Posterior vena cava (tissue), 2 donors: ENCODE data around the gene GGCT. TPM values are rescaled to one million over a fixed set of nuclear protein-coding genes. Genes with fewer than 3 reads are reported as not detected.
"Not testable (repeated sequence)": the region's sequence is repeated elsewhere in the genome, so short reads cannot be mapped to it uniquely, and the experiment has no call there.

Experiments
- DNase-seq: peaks from one replicate; pipeline ENCODE4 v3.0.0-alpha.2; 2020; ENCODE audit warnings: low spot score
- intact Hi-C, 2 donors: fragments of 100-400 bp; cut with DNase I; formaldehyde crosslinking; loops; one replicate each; pipeline versions ENCODE4 v1.14.1 to v1.14.2; 2022 to 2023
- total RNA-seq, 2 donors: library from RNA; stranded (reverse); fragmentation: NEBNext Ultra II Directional; extraction: Animal tissue kit (Norgen Biotek cat#: 25700); gene quantifications; one replicate each; pipeline ENCODE4 v1.2.1, GENCODE V29; 2021
- donor health status: DM: yes; HTN: yes; CAD: no.
- donor health status: DM: yes; HTN: yes; CAD: no.

GGCT gene
- total RNA-seq, 2 donors from 2014 or later = 19.9 to 22.5 TPM

DNA sequence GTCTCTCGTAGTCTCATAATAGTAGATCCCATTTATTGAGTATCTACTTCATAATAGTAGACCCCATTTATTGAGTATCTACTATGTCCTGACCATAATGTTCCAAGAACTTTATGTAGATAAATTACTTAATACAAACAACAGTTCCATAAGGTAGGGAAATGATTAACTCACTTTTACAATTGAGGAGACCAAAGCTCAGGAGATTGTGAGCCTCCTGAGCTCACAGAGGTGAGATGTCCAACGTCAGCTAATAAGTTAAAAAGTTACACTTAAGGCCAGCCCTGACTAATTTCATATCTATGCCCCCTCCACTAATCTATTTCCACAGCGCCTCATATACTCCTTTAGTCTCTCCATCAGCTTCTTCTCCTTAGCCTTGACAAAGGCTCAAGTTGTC lies 17.5 kb upstream of the GGCT start:
- intact Hi-C loops = no loop called here
- DNase-seq = no peak

DNA sequence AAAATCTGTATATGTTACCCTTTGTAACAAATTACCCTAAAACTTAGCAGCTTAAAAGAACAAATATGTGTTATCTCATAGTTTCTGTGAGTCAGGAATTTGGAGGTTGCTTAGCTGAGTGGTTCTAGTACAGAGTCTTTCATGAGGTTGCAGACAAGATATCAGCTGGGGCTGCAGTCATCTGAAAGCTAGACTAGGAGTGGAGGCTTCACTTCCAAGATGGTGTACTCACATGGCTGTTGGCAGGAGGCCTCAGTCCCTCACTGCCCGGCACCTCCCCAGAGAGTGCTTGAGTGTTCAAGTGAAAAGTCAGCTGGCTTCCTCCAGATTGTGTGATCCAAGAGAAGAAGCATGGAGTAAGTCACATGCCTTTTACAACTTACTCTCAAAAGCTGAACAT lies 16.9 kb upstream of the GGCT start:
- DNase-seq = peak; percentile 94
- intact Hi-C loops = no loop called here

DNA sequence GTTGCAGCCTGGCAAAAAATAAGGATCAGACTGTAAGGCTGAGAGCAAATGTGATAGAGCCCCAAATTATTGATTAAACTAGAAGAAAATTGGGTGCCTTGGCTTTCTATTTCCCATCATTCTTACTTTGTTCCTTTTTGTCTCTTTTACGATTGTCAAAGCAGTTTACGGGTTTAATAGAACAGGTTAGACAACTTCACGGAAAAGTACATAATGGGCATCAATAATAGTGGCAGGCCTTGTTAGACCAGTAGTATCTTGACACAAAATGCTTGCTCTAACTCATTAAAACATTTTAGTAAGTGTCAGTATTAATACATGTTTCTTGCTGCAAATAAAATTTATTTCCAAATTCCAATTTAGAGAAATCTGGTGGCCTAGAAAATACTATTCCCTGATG lies 14.5 kb upstream of the GGCT start:
- no peak for DNase-seq
- intact Hi-C loops = no loop called here

DNA sequence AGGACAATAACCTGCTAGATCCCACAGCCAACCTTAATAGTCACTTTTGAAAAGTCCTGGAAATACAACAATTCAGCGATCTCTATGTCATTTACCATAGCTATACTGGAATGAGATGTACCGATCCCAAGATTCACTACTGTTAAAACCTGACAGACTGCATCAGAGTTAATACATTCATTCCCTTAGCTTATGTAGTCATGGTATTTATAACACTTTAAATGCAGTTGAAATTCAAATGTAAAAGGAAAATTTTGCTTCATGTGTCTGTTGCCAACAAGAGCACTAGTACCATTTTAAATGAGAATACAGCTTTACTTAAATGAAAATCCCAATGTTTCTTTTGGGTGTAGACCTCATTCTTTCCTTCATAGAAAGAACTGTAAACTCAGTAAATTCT lies 11.1 kb upstream of the GGCT start:
- intact Hi-C loops = no loop called here

DNA sequence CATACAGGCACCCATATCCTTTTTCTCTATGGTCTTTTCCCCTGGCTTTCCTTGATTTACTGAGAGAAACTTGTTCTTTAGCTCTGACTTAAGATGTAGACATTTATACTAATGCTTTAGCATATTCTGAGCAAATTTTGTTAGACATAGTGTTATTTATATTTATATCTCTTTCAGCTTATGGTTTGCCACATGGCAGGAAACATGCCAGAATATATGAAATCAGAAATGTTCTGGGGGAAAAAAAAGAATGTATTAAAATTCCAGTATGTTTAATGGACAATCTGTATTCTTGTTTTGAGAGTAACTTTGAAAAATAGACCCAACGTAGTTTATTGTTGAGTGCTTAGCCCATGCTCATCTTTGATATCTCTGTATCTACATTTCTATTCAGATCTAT lies 10.1 kb upstream of the GGCT start:
- DNase-seq = no peak
- intact Hi-C loops = loop anchor here in 1 of 2 donors (5.0 kb wide), 1 partner anchor 508 kb away; no protein-coding TSS in a partner anchor

More for the DNA sequence above, 11.1 kb upstream of the GGCT start:
- no peak for DNase-seq

DNA sequence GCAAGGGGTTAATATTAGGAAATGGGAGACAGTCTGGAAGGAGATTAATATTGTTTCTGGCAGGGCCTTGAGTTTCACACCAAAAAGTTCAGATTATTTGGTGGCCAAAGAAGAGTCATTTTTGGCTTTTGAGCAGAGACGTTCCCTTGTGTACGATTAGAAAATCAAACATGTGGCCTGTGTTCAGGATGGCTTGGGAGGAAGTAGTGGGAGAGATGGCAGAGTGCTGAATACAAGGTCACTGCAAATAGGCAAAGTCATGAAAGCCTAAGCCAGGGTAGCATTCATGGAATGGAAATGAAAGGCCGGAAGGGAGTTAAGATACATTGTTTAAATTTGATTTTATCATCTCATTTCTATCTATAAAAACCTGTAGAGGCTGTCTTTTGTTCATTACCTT lies 9.5 kb upstream of the GGCT start:
- no peak for DNase-seq
- intact Hi-C loops = loop anchor here in 1 of 2 donors (5.0 kb wide), 1 partner anchor 508 kb away; no protein-coding TSS in a partner anchor

DNA sequence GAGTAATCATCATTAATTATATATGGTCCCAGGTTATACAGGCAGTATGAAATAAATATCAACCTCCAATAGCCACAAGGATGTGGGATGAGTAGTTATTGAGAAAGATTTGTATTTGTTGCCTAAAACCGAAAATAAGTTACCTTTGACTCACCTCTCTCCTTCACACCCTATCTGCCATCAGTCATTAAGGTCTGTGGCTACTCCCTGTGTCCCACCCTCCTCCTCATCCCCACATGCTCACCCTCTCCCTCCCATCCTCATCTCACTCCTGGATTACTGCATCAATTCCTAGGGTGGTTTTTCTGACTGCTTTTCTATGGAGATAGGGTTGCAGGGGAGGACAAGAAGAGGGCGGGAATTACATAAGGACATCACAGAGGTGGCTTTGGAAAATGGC lies 9.1 kb upstream of the GGCT start:
- intact Hi-C loops = loop anchor here in 1 of 2 donors (5.0 kb wide), 1 partner anchor 509 kb away; no protein-coding TSS in a partner anchor
- DNase-seq = no peak

DNA sequence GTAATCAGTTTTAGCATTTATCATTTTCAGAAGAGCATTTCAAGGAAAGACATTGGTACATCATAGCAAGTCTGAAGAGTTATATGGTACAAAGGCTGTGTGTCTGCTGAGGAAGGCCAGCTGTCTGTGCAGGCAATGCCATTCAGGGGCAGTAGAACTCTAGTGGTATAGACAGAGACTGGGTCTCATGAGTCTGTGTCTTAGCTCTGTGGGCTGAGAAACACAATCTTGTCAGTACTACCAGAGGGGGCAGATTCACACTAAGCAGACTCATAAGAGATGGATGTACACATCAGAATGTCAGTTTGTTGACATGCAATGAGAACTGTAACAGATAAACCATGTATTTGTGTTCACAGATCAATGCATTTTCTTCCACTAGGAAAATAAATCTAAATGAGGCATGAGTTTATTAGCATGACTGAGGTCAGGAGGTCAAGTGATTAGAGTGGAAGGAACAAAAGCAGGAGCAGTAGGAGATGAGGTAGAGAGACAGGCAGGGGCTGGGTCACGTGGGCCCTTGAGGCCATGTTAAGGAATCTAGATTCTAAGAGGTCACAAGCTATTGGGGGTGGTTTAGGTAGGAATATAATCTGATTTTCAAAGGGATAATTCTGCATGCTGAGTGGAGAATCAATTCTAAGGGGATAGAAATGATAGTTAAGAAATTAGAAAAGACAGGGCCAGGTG lies 7.5 kb upstream of the GGCT start:
- DNase-seq = no peak
- intact Hi-C loops = loop anchor here in 1 of 2 donors (5.0 kb wide), 1 partner anchor 510 kb away; no protein-coding TSS in a partner anchor

DNA sequence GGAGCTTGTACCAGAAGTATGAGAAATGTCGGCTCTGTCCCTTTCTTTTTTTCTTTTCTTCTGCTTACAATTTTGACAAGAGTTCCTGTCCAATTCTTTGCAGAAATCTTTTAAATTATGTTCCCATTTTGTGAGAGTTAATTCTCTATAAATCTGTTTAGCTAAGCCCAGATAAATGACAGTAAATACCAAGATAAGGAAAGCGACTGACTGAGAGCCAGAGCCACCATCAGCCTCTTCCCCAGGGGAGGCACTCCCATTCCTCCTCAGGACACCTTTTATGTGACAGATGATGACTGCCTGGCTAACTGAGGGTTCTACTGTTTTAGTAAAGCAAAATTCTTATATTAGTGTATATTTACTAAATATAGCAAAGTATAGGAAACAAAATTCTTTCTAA lies 6.9 kb upstream of the GGCT start:
- no peak for DNase-seq
- intact Hi-C loops = loop anchor here in 1 of 2 donors (5.0 kb wide), 1 partner anchor 511 kb away; no protein-coding TSS in a partner anchor

DNA sequence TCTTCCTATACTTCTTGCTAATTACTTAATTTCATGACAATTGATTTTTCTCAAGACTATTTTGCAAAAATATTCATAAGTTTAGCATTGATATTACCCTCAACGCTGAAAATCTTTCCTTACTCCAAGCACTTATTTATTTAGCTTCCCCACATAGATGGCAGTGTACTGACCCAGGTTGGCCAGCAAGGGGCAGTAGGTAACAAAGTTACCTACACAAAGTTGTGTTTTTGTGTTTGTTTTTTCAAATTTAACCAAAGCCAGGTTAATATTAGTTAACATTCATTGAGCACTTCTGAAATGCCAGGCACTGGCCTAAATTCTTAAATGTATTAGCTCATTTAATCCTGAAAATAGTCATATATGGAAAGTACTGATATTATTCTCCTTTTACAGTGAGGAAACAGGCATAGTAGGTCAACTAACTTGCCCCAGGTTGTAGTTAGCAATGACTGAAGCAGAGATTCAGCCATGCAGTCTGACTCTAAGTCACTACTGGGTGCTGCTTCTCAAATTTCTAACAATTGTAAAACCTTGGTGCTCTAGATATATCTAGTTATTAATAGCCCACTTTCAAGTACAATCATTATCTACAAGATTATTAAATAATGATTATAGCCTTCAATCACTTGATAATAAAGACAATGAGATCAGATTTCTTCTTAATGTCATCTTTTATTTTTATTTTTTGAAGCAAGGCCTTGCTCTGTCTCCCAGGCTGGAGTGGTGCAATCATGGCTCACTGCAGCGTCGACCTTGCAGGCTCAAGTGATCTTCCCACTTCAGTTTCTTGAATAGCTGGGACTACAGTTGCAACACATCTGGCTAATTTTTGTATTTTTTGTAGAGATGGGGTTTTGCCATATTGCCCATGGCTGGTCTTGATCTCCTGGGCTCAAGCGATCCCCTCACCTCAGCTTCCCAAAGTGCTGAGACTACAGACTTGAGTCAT lies 5.8 kb upstream of the GGCT start:
- intact Hi-C loops = loop anchor here in 1 of 2 donors (5.0 kb wide), 1 partner anchor 512 kb away; no protein-coding TSS in a partner anchor
- DNase-seq = no peak

DNA sequence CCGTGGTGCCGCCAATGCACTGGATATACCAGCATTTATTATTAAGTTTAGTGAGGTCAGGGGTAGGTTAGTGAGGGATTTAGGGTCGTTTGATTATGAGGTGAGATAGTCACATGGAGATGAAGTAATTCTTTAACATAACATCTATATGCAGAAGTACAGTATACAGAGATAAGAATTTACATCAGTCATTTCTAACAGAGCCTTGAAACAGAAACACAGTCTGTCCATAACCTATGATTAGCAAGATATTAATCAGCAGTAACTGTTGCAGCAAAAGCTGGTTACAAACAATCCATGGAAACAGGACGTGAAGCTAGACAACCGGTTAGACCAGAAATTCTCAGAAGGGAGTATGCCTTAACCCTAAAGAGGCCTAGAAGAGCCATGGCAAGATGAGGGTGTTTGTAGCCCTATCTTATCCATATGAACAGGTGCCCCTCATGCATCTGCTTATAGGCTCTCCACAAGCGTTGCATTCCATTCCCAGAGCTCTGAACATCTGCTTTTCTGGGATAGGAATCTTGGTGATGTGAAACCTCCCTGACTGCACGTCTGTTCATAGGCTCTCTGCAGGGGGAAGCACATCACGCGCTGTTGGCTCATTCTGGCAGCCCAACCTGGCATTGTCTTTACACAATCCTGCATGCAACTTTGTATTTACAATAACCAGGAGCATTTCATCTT lies 4.7 kb upstream of the GGCT start:
- intact Hi-C loops = not testable (repeated sequence)

DNA sequence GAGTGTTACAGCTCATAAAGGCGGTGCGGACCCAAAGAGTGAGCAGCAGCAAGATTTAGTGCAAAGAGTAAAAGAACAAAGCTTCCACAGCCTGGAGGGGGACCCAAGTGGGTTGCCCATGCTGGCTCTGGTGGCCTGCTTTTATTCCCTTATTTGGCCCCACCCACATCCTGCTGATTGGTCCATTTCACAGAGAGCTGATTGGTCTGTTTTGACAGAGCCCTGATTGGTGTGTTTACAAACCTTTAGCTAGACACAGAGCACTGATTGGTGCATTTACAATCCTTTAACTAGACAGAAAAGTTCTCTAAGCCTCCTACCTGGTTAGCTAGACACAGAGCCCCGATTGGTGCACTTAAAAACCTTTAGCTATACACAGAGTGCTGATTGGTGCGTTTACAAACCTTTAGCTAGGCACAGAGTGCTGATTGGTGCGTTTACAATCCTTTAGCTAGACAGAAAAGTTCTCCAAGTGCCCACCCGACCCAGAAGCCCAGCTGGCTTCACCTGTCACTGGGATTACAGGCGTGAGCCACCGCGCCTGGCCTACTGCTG lies 2.8 kb upstream of the GGCT start:
- intact Hi-C loops, DNase-seq: not testable (repeated sequence)

More for the DNA sequence above, 4.7 kb upstream of the GGCT start:
- DNase-seq = not testable (repeated sequence)

DNA sequence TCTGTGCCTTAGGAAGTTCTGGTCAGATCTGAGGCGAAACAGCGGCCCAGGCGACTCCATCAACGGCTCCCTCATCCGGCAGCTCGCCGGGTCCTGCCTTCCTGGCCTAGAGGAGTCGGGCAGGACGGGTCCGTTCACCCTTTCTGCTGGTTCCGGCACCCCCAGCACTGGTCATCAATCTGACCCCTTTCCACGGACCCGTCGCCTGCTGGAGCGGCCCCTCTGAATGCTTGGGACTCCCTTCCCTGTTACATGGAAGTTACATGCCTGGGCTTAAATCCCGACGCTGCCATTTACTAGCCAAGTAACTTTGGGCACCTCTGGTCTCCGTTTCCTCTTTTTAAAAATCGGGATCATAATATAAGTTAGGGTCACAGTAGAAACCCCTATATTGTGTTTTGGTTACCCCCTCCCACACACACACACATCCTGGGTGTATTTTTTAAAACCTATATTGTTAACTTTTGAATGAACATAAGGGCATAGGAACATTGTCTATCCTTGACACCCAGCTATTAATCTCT lies 607 bp upstream of the GGCT start:
- DNase-seq = peak; percentile 78
- intact Hi-C loops = no loop called here

DNA sequence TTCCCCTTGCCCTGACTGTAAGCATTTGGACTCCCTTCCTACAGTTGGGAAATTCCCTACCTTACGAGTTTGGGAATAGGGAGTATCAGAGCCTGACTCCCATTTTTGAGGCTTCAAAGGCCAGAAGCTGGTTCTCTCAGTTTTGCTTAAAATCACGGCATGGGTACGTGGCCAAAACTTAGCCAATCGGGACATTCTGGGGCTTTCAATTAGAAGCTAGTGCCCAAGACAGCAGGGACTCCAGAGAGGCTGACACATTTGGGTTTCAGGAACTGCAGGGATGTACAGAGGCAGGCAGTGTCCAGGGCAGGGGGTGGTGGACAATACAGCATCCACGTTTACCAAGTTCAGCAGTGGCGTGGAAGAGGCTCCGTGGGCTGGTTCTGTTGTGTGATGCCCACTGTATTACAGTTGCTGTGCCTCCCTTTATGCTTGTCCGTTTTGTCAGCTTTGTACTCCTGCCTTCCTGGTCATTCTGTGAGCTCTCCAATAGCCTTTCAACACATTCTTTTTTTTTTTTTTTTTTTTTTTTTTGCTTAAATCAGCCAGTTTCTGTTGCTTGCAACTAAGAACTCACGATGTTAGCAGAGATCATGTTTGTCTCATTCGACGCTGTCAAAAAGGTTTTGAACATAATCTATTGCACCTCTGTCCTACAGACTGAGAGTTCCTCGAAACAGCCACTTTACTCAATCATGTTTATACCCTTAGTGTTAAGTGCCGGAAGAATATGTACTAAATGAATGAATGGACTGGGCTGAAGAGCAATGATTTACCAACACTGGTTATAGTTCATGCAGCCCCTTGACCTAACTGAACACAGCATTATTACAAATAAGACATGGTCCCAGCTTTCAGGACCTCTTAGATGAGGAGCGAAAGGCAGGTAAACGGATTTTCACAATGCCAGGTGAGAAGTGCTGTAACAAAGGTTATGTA lies 1.1 kb downstream of the GGCT start:
- DNase-seq = no peak

DNA sequence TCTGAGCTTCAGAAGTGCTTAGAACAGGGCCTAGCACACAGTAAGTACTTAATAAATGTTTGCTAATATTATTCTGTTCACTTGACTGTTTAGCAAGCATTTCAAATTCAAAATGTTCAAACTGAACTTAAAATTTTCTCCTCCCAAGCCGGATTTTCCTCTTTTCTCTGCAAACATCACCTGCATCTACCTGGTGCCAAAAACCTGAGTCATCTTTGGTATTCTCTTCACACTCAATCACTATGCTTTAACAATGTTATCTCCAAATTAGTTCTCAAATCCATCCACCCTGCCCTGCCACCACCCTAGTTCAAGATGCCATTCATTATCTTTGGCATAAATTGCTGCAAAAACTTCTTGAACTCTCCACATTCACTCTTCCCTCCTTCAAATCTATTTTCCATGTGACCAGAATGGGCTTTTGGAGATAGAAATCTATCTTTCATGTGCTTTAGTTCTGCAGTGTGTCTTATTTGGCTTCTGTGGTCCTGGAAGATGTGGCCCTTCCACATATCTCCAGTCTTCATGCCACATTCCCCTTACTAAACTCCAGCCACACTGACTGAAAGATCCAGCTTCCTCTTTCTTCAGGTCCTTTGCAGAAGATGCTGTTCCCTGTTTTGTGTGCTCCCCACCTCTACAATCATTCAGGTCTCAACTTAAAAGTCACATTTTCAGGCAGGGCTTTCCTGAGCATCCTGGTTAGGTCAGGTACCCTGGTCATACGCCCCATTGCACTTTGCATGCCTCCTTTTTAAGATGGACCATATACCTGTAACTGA lies 2.0 kb downstream of the GGCT start:
- intact Hi-C loops = no loop called here

More for the DNA sequence above, 1.1 kb downstream of the GGCT start:
- intact Hi-C loops = no loop called here

DNA sequence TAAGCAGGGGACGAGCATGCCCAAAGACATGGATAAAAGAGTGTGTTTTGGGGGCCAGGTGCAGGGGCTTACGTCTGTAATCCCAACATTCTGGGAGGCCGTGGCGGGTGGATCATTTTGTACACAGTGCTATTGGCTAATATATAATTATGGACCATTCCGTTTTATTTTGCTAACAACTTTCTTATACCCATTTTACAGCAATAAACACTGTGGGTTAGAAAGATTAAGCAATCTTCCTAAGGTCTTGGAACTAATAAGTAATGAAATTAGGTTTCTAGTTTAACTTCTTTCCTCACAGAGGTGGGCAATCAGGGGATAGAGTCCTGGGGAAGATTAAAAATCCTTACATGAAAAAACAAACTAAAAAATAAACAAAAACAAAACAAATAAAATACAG lies 3.4 kb downstream of the GGCT start:
- intact Hi-C loops = no loop called here
- DNase-seq = no peak

More for the DNA sequence above, 2.0 kb downstream of the GGCT start:
- DNase-seq = no peak

DNA sequence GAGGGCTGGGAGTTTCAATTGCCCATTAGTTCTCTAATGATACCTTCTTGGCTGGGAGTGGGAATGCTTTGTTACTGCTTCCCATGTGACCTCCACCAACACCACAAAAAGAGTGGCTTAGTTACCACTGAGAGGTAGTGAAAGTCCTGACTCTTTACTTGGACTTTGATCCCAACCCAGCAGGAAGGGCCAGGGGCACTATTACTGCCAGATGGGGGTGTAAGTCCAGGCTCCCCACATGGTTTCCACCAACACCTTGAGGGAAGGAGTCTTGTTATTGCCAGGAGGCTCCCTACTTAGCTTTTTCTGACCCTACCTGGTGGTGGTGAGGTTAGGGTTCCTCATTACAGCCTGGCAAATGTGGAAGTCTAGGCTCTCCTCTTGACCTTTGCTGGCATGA lies 11.4 kb downstream of the GGCT start:
- intact Hi-C loops = no loop called here
- DNase-seq = no peak
